ENCODE results near the gene PTPRG.
A peak's percentile ranks its signal among the peaks of the same experiment; 100 is the strongest.

Gene PTPRG

DNA sequence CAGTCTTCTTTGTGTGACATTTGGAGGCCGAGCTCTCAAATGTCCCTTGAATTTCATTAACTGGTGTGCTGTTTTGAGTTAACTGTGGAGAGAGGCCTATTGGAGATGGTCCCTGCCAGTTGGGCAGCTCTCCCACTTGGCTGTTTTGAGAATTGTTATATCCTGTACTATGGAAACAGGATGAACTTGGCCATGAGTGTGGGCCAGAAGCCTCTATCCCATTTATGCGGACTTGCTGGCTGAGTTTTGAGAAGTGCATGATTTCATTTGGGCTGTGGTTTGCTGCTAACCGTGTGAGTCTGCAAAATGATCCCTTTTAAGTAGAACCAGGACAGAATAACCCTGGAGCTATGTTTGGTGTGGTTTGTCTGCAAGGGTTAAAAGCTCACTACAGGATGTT lies 366.0 kb downstream of the PTPRG start:
- no peak for DNase-seq (ENCODE audit: low read depth in 2 of 2)

DNA sequence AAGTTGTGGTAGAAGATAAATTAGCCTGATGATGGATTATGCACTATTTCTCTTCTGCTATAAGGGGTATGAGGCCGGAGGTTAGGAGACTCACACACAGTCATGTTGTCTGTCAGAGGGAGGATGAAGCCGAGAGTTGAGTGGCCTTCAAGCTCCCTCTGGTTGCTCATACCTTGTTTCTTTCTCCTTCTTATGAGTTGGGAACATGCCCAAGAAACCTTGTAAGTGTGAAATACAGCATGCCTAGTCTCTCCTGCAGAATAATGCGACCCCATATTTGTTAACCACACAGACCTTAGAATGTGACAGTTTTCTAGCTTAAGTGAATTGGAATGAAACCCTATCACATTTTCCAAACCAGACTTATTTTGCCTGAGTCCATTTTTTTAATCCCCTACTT lies 366.7 kb downstream of the PTPRG start:
- DNase-seq (ENCODE audit: low read depth in 2 of 2) = no peak

DNA sequence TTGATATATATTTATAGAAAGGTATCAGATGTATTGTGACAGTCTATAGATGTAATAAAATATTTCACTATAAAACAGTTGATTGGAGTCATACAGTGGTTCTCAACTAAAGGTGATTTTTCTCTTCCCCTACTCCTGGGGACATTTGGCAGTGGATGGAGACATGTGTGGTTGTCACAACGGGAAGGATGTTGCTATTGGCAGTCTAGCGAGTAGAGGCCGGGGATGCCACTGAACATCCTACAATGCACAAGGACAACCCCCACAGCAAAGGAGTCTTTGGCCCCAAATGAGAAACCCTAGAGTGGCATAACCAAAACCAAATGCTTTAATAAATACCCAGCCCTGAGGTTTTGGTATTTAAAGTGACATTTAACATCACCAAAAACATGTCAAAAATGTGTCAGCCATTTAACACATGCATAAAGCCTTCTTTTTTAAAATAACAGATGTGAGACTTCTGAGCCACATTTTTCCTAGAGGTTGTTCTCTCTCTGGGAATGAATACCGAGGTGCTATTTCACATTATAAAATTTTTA lies 367.5 kb downstream of the PTPRG start:
- DNase-seq (ENCODE audit: low read depth in 2 of 2) = no peak

DNA sequence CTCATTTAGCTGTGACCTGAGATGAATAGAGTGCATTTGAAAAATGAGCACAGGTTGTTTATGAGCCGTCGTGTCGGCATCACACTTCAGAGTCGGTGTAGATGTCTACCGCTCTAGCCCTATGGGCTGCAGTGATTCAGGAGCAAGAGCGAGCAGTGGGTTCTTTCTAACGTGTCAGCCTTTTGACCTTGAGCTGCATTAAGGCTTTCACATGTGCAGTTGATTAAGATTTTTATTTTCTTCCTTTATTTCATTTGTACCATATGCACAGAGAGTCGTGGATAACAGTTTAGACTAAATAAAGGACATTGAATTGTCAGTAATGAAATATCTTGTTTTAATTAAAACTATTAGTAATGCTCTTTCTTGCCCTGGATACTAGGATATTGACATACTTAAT lies 368.2 kb downstream of the PTPRG start:
- no peak for DNase-seq (ENCODE audit: low read depth in 2 of 2)

DNA sequence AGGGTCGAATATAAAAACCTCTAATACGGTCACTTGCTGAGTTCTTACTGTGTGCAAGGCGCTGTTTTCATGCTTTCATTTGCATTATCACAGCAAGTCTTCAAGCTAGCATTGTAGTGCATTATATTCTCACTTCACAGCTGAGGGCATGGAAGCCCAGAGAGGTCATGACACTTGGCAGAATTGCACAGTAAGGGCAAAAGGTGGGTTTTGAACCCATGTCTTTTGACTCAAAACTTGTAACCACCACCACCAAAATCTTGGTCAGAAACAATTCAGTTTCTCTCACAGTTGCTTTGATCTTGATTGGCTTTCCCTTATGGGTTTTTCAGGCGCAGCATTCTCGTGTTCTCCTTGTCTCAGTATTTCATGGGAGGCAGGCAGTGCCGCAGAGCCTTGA lies 371.1 kb downstream of the PTPRG start:
- DNase-seq (ENCODE audit: low read depth in 2 of 2) = no peak

DNA sequence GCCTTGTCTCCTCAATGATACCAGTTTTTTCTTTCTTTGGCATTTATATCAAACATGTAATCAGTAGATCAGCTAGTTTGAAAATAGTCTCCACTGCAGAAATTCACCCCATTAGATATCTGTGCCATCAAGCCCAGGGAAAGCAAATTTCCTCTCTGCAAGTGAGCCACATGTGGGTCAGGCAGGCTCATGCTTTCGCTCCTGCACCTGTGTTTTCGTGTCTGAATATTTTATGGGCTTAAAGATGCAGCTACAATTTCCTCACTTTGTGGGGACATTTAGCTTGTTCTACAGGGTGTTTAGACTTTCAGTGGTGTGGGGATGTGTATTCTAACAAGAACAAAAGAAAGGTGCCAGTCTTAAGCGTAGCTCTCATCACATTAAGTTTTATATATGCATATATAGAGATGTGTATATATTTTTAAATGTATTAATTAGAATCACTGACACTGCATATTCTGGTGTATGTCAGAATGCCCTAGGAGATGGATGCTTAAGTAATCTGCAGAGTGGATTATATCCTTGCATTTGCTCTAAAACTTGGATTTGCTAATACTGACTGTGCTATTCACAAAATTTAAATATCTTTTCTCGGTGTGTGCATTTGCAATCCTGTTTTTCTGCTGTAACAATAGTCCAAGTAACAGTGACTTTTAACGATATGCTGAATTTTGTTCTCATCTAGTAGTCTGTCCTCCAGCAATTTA lies 372.6 kb downstream of the PTPRG start:
- DNase-seq (ENCODE audit: low read depth in 2 of 2) = no peak

DNA sequence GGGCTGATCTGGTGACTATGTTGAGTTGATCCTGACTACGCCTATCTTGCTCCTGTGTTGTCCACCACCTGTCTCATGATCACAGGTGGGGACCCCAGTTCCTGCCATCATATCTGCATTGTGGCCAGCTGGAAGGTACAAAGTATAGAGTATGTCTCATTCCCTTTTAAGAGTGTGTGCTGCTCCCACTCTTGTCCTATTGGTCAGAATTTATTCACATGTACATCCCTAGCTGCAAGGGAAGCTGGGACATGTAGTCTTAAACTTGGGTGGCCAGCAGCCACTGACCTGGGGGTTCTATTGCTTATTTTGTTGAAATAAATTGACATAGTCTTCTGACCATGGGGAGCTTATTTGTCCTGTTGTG lies 373.1 kb downstream of the PTPRG start:
- DNase-seq (ENCODE audit: low read depth in 2 of 2) = no peak

DNA sequence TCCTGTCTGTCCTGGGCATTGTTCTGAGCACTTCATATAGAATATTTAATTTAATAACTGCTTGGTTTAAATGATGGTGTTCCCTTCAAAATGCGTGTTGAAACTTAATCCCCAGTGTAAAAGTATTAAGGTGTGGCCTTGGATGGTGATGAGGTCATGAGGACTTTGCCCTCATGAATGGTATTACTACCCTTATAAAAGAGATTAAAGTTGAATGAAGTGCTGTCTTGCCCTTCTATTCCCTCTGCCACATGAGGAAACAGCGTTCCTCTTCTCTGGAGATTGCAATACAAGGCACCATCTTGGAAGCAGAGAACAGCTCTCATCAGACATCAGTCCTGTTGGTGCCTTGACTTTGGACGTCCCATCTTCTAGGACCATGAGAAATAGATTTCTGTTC lies 374.4 kb downstream of the PTPRG start:
- no peak for DNase-seq (ENCODE audit: low read depth in 2 of 2)

DNA sequence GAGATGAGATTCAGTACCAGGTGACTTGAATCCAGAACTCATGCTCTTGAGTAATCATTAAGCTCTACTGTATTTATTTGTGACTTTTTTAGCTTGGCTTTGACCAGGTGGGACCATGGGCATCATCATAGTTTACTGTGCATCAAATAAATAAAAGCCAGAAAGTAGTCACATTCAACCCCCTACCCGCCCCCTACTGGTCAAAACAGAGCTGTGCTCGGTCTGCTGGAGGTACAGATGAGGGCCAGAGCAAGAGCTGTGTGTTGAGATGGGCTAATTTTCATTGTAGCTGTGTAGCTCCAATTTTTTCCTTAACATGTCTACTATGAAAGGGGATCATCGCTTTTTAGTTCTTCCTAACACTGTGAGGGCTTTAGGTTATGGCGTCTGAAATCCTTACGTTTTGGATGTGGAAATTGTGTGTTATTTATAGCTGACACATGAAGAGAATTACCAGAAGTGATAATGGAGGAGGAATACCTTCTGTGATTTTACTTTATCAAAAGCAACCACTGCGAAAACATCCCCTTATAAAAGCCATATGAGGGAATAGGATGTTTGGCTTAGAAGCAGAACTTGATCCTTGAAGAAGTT lies 375.1 kb downstream of the PTPRG start:
- DNase-seq (ENCODE audit: low read depth in 2 of 2) = peak; percentile 1 to 4

DNA sequence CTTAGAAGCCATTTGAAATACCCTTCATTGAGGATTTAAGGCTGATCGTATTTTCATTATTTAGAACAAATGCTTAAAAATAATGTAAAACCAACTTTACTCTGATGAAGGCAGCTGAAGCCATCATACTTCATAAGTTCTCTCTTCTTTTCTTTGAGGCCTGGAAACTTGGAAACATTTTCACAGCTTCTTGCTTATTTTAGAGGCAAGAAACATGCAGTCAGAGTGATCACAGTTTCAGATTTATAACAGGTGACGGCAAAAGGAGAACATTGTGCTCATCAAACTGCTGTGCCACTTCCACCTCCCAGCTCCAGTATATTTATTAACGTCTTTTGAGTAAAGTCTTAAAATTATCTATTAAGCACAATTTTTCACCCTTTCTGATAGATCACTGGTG lies 376.1 kb downstream of the PTPRG start:
- no peak for DNase-seq (ENCODE audit: low read depth in 2 of 2)

DNA sequence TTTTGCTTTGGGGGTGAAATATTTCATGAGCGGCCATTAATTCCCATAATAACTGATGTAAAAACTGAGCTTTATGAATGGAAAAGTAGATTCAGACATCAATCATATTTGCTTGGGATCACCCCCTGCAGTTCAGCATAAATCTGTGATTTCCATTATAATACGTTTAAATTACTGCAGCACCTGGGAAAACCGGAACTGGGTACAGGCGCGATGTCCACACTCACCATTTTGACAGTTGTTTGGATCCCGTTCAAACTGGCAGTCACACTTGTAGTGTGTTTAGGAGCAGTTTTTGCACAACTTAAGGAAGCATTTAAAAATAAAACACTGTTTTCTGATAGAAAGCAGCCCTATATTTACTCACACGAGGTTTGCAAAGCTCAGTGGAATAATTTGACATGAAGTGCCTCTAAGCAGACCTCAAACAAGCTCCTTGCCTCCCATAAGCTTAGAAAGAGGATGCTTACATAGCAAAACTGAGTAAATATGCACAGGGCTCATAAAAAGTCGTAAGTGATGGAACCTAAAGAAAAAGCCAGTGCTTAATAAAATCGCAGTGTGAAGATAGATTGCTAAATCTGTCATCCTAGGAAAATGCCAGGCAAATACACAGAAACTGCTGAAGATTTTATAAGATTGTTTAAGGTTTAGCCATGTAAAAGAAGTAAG lies 377.6 kb downstream of the PTPRG start:
- DNase-seq (ENCODE audit: low read depth in 2 of 2) = no peak

DNA sequence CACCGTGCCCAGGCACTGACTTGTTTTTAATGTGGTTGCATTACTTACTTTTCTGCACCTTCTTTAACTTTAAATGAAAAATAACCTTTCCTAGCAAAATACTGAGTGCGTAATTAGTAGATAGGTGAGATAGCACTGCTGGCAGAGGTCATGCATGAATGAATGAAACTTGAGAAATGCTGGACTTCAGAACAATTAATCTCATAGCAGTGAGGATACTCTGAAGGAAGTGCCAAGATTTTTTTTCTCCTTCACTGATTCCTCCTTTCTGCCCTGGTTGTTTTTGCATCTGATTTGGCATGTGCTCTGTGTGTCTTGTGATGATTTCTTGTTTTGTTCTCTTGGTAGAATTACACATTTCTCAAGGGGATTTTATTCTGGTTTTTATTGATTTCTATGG lies 378.9 kb downstream of the PTPRG start:
- DNase-seq (ENCODE audit: low read depth in 2 of 2) = no peak

DNA sequence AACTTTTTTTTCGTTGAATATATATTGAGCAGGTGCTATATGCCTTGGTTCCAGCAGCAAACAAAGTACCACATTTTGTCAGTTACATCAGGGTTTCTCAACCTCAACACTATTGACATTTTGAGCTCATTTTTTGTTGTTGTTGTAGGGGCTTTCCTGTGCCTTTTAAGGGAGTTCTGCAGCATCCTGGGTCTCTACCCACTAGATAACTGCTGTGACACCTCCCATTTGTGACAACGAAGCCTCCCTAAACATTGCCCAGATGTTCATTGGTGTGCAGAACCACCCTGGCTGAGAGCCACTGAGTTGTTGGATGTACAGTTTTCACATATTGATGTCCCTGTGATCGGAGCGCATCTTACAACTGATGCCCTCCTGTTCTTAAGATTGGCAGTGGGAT lies 382.6 kb downstream of the PTPRG start:
- no peak for DNase-seq (ENCODE audit: low read depth in 2 of 2)

DNA sequence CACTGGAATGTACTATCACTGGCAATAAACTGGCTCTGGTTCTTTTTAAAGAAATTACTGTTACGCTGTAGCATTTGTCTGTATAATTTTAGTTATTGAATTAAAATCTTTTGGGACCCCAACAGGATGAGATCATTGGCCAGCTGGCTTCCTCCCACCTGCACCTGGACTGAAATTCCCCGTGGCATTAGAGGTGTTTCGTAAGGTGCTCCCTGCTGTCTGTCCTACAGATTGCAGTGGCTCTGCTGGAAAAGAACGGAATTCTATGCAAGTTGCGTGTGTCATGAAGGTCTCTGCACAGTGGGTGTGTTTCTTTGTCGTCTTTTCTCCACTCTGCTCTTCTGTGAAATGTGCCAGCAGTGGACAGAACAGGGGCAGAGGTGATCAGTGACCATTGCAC lies 383.4 kb downstream of the PTPRG start:
- DNase-seq (ENCODE audit: low read depth in 2 of 2) = no peak

DNA sequence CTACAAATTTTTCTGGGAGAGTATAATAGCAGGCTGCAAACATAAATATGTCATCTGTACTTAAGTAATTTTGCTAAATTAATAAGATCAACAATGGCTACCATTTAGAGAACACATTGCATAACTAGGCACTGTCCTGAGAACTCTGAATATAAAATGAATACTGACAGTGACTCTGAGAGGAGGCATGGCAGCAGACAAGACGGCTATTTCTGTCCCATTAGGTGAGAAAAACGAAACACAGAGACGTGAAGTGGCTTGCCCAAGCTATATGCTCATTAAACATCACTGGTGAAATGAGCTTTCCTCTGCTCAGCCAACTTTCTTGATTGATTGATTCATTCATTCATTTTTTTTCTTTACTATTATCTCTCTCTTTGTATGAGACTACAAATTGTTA lies 384.3 kb downstream of the PTPRG start:
- DNase-seq (ENCODE audit: low read depth in 2 of 2) = no peak

DNA sequence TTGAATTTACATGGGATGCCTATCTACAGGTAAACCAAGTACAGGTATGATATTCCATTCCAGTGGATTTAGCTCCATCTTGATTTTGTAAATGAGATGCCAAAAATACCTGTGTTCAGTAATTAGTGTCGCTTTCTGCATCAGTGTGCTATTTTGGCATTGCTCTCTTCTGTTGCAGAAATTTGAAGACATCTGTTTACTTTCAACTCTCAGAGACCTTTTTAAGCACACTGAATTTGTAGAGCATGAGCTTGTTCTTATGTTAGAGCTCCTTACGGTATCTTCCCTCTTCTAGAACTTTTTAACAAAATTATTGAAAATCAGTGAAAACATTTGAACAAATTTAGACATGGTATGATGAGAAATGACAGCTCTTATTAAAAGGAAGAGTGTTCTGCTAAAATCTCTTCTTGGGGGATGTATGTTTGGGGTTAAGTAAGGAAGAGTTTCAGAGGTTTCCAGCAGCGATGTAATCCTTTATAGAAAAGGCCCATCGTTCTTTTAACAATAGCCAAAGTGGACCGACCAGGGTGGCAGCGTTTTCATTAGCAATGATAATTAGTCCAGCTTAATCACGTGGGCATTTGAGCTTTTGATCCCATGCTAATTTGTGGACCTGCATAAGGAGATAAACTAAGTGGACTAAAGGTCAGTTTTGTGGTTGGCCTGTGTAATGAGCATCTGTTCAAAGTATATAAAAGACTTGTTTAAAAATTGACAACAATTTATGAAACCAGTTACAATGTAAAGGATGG lies 385.4 kb downstream of the PTPRG start:
- DNase-seq (ENCODE audit: low read depth in 2 of 2) = no peak

DNA sequence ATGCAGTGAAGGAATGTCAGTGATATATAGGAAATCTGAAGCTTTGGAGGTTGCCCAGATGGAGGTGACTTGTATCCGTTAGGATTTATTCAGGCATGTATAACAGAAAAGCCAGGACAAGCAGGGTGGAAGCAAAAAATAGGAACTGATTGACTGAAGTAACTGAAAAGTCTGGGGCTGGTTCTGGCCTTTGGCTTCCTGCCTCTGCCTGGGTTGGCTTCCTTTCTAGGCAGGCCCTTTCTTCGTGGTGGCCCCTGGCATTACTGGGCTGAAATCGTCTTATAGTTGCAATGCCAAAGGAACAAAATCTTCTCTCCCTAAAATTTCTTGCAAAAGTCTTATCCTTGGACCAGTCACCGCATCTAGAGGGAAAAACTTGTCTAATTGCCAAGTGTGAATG lies 386.1 kb downstream of the PTPRG start:
- DNase-seq (ENCODE audit: low read depth in 2 of 2) = no peak

DNA sequence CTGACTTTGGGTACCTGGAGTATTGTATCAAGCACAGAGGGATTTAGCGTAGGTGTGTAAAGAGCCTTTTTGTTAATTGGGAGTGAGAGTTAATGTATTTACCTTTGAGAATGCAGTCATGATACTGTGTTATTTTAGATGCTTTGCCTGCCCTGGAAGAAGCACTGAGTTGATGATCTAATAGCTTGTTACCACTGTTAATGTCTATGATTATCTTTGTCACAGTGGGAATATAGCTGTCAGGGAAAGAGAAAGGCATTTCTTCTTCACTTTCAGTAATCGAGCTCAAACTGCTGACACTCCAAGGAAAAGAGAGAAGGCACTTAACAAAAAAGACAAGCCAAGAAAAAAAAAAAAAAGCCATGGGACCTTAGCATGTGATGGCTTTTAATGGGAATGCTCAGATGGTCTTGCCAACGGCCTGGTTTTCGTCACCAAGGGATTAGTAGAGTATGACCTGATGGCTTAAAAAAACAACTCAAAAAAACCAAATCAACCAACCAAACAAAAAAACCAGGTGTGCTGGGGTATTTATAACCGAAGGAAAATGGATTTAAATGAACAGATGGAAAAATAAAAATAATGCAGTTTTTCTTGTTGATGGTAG lies 387.4 kb downstream of the PTPRG start:
- DNase-seq (ENCODE audit: low read depth in 2 of 2) = no peak

DNA sequence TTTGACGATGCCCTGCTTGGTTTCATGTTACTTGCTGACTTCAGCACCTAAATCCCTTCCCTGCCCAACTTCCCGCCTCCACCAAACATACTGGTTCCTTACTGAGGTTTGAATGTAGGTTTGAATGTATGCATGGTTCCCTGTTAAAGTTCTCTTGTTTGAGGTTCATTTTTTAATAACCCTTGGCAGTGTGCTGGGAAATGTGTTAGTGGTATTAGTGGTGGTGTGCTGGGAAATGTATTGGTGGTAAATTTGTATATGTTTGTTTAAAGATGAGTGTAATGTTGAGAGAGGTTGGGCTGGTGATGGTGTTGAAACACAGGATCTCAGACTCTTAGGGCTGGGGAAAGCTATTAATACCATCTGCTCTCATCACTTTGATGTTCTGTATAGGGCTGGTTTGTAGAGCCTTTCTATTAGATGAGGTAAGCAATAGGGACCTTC lies 392.7 kb downstream of the PTPRG start:
- DNase-seq (ENCODE audit: low read depth in 2 of 2) = no peak

DNA sequence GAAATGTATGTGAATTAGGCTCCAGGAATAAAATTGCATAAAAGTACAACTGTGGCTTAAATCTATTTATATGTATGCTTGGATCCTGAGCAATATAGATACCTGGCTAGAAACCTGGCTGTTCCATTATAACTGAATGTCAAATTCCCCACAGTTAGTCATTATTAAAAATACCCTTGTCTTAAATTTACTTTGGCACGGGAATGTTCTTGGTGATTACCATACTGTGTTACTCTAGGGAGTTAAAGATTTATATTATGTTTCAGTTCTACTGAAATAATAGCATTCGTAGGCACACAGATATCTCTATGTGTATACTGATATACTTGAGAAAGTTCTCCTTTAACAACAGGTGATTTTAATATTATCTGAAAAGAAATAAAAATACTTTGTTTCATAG lies 394.1 kb downstream of the PTPRG start:
- no peak for DNase-seq (ENCODE audit: low read depth in 2 of 2)

DNA sequence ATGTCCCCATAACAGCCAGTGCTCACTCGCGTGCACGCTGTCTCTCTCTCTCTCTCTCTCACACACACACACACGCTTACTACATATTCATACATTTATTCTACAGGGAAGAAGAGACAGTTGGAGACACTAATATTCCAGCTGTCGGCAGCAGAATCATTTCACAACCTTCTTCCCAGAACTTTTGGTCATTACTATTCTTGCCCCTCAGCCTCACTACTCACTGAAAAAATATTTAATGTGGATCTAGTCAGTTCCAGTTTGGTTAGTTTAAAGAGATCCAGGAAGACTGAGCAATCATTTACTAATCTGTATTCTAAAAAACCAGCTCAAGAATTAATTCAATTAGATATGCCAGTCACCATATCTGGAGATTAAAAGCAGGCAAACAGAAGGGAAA lies 394.9 kb downstream of the PTPRG start:
- DNase-seq (ENCODE audit: low read depth in 2 of 2) = no peak

DNA sequence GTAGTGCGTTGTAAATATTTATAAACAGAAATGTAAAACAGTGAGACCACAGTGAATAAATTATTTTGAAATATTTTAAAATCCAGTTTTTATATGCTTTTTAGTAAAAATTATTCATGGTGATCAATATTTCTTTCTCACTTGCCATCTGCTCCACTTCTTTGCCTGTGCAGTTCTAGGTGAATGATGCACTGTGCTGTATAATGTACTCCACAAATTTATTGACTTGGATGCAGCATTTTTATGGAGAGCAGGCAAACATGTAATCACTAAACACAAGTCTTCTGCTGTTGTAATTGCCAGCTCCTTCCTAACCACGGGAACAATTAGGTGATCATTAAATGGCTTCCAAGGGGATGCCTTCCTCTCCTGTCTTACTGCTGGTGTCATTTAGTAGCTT lies 395.9 kb downstream of the PTPRG start:
- no peak for DNase-seq (ENCODE audit: low read depth in 2 of 2)

Measured in activated CD4-positive, alpha-beta T cell treated with anti-CD3 and anti-CD28 coated beads for 24 hours (primary cell).